Measurements from ENCODE around the gene TYMS.
A peak's percentile ranks its signal among the peaks of the same experiment; 100 is the strongest.

The TYMS gene

GRCh38 chr18:644395-645004, 13.0 kb upstream of the TYMS start:
- DNase-seq (ENCODE audit: low read depth in 2 of 2): peak; percentile 16 to 41

GRCh38 chr18:647304-647703, 10.1 kb upstream of the TYMS start:
- no peak for DNase-seq (ENCODE audit: low read depth in 2 of 2)

GRCh38 chr18:649341-649740, 8.1 kb upstream of the TYMS start:
- no peak for DNase-seq (ENCODE audit: low read depth in 2 of 2)

- no peak for DNase-seq (ENCODE audit: low read depth in 2 of 2)
Observed at GRCh38 chr18:650428-650858, 7.0 kb upstream of the TYMS start.

GRCh38 chr18:652131-652530, 5.3 kb upstream of the TYMS start:
- no peak for DNase-seq (ENCODE audit: low read depth in 2 of 2)

GRCh38 chr18:653512-653911, 3.9 kb upstream of the TYMS start:
- no peak for DNase-seq (ENCODE audit: low read depth in 2 of 2)

- no peak for DNase-seq (ENCODE audit: low read depth in 2 of 2)
Observed at GRCh38 chr18:654601-655000, 2.9 kb upstream of the TYMS start.

- DNase-seq (ENCODE audit: low read depth in 2 of 2): no peak
Observed at GRCh38 chr18:655445-655844, 2.0 kb upstream of the TYMS start.

GRCh38 chr18:658001-658946, 821 bp downstream of the TYMS start:
- peak; percentile 65 to 69 for DNase-seq (ENCODE audit: low read depth in 2 of 2)

GRCh38 chr18:658947-659533, 1.6 kb downstream of the TYMS start:
- no peak for DNase-seq (ENCODE audit: low read depth in 2 of 2)

GRCh38 chr18:659597-659996, 2.1 kb downstream of the TYMS start:
- DNase-seq (ENCODE audit: low read depth in 2 of 2): no peak

GRCh38 chr18:662197-662596, 4.7 kb downstream of the TYMS start:
- DNase-seq (ENCODE audit: low read depth in 2 of 2): no peak

GRCh38 chr18:666177-666576, 8.7 kb downstream of the TYMS start:
- DNase-seq (ENCODE audit: low read depth in 2 of 2): no peak

- no peak for DNase-seq (ENCODE audit: low read depth in 2 of 2)
Observed at GRCh38 chr18:666628-667027, 9.2 kb downstream of the TYMS start.

GRCh38 chr18:668260-668659, 10.8 kb downstream of the TYMS start:
- no peak for DNase-seq (ENCODE audit: low read depth in 2 of 2)

GRCh38 chr18:669077-669476, 11.6 kb downstream of the TYMS start:
- no peak for DNase-seq (ENCODE audit: low read depth in 2 of 2)

GRCh38 chr18:670522-670921, 13.1 kb downstream of the TYMS start:
- no peak for DNase-seq (ENCODE audit: low read depth in 2 of 2)

- DNase-seq (ENCODE audit: low read depth in 2 of 2): no peak
Observed at GRCh38 chr18:671405-671804, 14.0 kb downstream of the TYMS start.

- DNase-seq (ENCODE audit: low read depth in 2 of 2): no peak
Observed at GRCh38 chr18:673317-673716, 15.9 kb downstream of the TYMS start.

GRCh38 chr18:673769-674168, 16.3 kb downstream of the TYMS start:
- DNase-seq (ENCODE audit: low read depth in 2 of 2): no peak

GRCh38 chr18:675307-675706, 17.9 kb downstream of the TYMS start:
- no peak for DNase-seq (ENCODE audit: low read depth in 2 of 2)

- DNase-seq (ENCODE audit: low read depth in 2 of 2): no peak
Observed at GRCh38 chr18:676069-676468, 18.6 kb downstream of the TYMS start.

- DNase-seq (ENCODE audit: low read depth in 2 of 2): no peak
Observed at GRCh38 chr18:676736-677135, 19.3 kb downstream of the TYMS start.
